Fibroblast of the aortic adventitia (primary cell): ENCODE data around the gene COMTD1. TPM values are rescaled to one million over a fixed set of nuclear protein-coding genes. Genes with fewer than 3 reads are reported as not detected.
"Not testable (repeated sequence)": the region's sequence is repeated elsewhere in the genome, so short reads cannot be mapped to it uniquely, and the experiment has no call there.

Experiments
- DNase-seq: peaks from one replicate; pipeline ENCODE4 v3.0.0-alpha.2; 2010; ENCODE audit warnings: low read depth
- H3K4me3 ChIP-seq: 2 replicates; pipeline ENCODE4 v1.5.1; 2011; ENCODE audit warnings: low read depth, mild to moderate bottlenecking, control low read depth, low read length, moderate library complexity
- total RNA-seq: library from RNA; depleted of rRNA; stranded (reverse); fragments of >200 nt; gene quantifications from 2 replicates; pipeline ENCODE4 v1.2.3, GENCODE V29; 2012; ENCODE audit warnings: low replicate concordance
- TF ChIP-seq, protein P1 (sequence below): IDR thresholded peaks from 2 replicates; pipeline ENCODE4 v1.5.1; 2011; ENCODE audit warnings: mild to moderate bottlenecking, low read length, control low read depth, inconsistent platforms; ENCODE audit not compliant: insufficient read depth

COMTD1 gene
- total RNA-seq, 1 donor = 7.0 TPM

DNA sequence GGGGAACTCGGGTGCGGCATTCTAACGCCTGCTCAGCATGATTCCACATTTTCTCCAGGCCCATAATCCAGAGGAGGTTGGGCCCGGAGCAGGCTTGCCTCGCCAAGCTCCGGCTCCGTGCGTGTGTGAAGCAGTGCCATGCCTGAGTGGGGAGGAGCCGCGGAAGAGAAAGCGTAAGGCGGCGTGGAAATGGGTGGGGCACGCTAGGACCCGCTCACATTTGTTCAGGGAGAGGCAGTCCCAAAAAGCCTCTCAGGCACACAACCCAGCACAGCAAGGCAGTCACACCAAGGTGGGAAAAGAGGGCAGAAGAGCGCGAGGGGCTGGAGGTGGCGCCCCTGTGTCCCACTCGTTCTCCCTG lies 25.9 kb downstream of the COMTD1 start:
- DNase-seq = peak; percentile 90
- H3K4me3 ChIP-seq = peak overlapping the region; percentile 91
- TF ChIP-seq, protein P1, sequence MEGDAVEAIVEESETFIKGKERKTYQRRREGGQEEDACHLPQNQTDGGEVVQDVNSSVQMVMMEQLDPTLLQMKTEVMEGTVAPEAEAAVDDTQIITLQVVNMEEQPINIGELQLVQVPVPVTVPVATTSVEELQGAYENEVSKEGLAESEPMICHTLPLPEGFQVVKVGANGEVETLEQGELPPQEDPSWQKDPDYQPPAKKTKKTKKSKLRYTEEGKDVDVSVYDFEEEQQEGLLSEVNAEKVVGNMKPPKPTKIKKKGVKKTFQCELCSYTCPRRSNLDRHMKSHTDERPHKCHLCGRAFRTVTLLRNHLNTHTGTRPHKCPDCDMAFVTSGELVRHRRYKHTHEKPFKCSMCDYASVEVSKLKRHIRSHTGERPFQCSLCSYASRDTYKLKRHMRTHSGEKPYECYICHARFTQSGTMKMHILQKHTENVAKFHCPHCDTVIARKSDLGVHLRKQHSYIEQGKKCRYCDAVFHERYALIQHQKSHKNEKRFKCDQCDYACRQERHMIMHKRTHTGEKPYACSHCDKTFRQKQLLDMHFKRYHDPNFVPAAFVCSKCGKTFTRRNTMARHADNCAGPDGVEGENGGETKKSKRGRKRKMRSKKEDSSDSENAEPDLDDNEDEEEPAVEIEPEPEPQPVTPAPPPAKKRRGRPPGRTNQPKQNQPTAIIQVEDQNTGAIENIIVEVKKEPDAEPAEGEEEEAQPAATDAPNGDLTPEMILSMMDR = no peak

DNA sequence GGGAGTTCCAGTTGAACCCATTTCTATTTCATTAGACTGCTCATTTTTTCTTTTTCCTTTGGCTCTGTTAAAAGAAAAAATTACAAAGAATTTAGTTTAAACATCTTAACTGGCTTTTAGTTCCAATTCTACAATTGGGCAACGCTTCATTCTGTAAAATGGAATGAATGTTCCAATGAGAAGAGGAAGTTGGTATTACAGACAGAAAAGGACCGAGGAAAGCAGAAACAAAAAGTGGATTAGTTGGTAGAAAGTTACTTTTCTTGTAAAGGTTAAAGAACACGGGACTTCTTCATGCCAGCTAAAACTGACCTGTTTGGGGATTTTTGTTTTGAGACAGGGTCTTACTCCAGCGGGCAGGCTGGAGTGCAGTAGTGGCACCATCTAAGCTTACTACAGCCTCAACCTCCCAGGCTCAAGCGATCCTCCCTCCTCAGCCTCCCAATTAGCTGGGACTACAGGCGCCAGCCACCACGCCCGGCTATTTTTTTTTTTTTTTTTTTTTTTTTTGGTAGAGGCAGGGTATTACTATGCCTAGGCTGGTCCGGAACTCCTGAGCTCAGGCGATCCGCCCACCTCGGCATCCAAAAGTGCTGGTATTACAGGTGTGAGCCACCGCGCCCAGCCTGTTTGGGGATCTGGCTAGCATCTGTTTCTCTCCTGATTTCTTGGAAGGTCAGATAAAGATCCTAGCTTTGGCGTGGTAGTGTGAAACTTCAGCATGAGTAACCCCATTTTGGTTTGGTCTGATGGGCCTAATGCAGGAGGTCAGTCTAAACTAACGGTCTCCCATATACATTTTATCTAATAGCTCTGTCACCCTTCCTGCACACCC lies 26.5 kb downstream of the COMTD1 start:
- TF ChIP-seq, protein P1 = no peak
- no peak for DNase-seq
- H3K4me3 ChIP-seq = no peak overlapping the region

DNA sequence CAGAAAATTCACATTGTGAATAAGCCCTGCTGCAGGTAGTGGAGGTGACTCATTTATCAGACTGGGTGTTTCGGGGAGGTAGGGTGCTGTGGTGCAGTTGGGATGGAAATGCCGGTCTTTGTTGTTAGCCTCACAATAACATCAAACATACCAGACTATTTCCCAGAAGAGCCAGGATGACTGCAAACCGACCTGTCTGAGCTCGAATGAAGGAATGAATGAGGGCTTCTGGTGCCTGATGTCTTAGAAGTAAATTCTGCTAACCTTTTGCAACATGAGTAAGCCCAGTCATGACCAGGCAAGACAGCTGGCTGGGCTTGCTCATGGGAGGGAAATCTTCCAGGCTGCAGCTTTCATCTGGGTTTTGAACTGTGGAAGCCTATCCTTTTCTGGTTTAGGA lies 27.6 kb downstream of the COMTD1 start:
- H3K4me3 ChIP-seq = no peak overlapping the region
- peak; percentile 79 for DNase-seq
- TF ChIP-seq, protein P1 = no peak

DNA sequence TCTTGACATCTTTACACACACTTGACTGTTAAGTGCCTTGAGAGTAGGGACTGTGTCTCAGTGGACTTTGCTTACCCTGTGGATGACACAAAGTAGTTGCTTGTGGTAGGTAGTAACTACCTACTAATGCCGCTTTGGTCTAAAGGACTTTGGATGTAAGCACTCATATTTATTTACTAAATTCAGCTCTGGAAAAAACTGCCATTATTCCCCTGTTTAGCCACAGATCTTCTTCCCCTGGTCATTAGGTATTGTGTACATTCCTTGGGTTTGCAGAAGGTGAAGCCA lies 28.0 kb downstream of the COMTD1 start:
- TF ChIP-seq, protein P1 = no peak
- H3K4me3 ChIP-seq = no peak overlapping the region
- DNase-seq = no peak

DNA sequence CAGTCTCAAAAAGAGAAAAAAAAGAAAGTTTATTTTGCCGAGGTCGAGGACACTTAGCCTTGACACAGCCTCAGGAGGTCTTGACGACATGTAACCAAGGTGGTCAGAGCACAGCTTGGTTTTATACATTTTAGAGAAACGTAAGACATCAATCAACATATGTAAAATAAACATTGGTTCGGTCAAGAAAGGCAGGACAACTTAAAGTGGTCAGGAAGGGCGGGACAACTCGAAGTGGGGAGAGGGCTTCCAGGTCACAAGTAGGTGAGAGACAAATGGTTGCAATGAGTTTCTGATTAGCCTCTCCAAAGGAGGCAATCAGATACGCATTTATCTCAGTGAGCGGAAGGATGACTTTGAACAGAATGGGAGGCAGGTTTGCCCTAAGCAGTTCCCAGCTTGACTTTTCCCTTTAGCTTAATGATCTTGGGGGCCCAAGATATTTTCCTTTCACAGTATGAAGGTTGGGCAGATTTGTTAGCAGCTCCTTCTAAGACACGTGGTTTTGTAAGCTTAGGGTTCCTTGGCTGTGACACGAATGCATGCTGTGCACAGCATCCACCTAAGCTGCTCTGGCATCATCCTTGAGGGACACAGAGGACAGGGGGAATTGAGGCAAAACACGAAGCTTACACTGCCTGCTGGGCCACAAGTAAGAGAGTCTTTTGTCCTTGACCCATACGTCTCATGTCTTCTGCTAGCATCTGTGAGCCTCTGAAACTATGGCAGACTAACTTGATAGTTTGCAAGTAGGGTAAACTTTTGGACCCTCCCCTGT lies 28.5 kb downstream of the COMTD1 start:
- no peak for DNase-seq
- TF ChIP-seq, protein P1 = no peak
- H3K4me3 ChIP-seq = no peak overlapping the region

DNA sequence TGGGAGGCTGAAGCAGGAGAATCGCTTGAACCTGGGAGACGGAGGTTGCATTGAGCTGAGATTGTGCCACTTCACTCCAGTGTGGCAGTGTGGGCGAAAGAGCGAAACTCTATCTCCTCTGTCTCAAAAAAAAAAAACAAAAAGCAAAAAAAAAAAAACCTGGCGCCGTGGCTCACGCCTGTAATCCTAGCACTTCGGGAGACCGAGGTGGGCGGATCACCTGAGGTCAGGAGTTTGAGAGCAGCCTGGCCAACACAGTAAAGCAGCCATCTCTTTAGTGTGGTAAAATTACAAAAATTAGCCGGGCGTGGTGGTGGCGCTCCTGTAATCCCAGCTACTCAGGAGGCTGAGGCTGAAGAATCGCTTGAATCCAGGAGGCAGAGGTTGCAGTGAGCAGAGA lies 29.1 kb downstream of the COMTD1 start:
- not testable (repeated sequence) for H3K4me3 ChIP-seq, DNase-seq

DNA sequence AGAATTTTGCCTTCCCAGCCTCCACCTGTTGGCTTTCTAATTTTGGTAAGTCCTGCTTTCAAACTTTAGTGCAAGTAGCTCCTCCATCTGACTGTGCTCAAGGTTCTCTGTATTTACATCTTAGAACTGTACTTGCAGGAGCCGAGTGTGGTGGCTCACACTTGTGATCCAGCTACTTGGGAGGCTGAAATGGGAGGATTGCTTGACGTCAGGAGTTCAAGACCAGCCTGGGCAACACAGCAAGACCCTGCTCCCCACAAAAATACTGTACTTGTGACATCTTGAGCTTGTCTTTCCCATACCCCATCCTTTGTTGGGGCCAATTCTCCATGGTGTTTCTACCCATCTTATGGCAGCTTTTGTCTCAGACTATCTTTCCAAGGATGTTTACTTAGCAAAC lies 29.8 kb downstream of the COMTD1 start:
- no peak for DNase-seq
- no peak overlapping the region for H3K4me3 ChIP-seq
- TF ChIP-seq, protein P1 = no peak
